ENCODE data around the gene ABRACL. TPM values are rescaled to one million over a fixed set of nuclear protein-coding genes. Genes with fewer than 3 reads are reported as not detected.

Gene ABRACL
- total RNA-seq, 3 donors from 2014 or later (not counting 1 experiment from before 2014, with no cell fraction given): 36.4 to 39.9 (median 37.5) TPM

GRCh38 chr6:139068846-139069245, 40.3 kb downstream of the ABRACL start:
- intact Hi-C loops (cut with micrococcal nuclease): no loop called here
- no peaks in the 10 kb centered on the region for H3K9me3 ChIP-seq (ENCODE audit: control insufficient read depth, insufficient read depth, low read length)
- no peak overlapping the region for H3K4me3 ChIP-seq (ENCODE audit: low read length)
- no peaks in the 10 kb centered on the region for H3K36me3 ChIP-seq (ENCODE audit: control insufficient read depth, insufficient read depth, low read length)
- no peaks in the 10 kb centered on the region for H3K4me1 Mint-ChIP-seq
- no peak for TF ChIP-seq CTCF (IDR thresholded peaks at IDR 0.05)
- no peak overlapping the region for H3K27ac ChIP-seq (ENCODE audit: low read length)
- H3K27ac Mint-ChIP-seq: no peak overlapping the region
- H3K36me3 Mint-ChIP-seq: no peaks in the 10 kb centered on the region
- no peak overlapping the region for H3K4me3 Mint-ChIP-seq
- H3K9me3 Mint-ChIP-seq: no peaks in the 10 kb centered on the region
- H3K27me3 Mint-ChIP-seq (ENCODE audit: low read depth in 2 of 2): no peaks in the 10 kb centered on the region
- H3K4me1 ChIP-seq (ENCODE audit: control insufficient read depth, insufficient read depth, low read length): no peaks in the 10 kb centered on the region
- ATAC-seq (no peak), DNase-seq (no peak)
- 94% methylated on average over 2 of the region's 2 CpGs for WGBS (ENCODE audit: insufficient coverage)
- no peaks in the 10 kb centered on the region for H3K27me3 ChIP-seq (ENCODE audit: control insufficient read depth, insufficient read depth, low read length)

GRCh38 chr6:139073118-139073517, 44.6 kb downstream of the ABRACL start:
- no peaks in the 10 kb centered on the region for H3K27me3 ChIP-seq (ENCODE audit: control insufficient read depth, insufficient read depth, low read length)
- H3K27me3 Mint-ChIP-seq (ENCODE audit: low read depth in 2 of 2): no peaks in the 10 kb centered on the region
- no peaks in the 10 kb centered on the region for H3K36me3 Mint-ChIP-seq
- H3K4me3 ChIP-seq (ENCODE audit: low read length): no peak overlapping the region
- no peak overlapping the region for H3K27ac Mint-ChIP-seq
- TF ChIP-seq CTCF (IDR thresholded peaks at IDR 0.05): no peak
- H3K9me3 Mint-ChIP-seq: no peaks in the 10 kb centered on the region
- no peak overlapping the region for H3K27ac ChIP-seq (ENCODE audit: low read length)
- no peaks in the 10 kb centered on the region for H3K36me3 ChIP-seq (ENCODE audit: control insufficient read depth, insufficient read depth, low read length)
- H3K4me1 Mint-ChIP-seq: no peaks in the 10 kb centered on the region
- no peaks in the 10 kb centered on the region for H3K4me1 ChIP-seq (ENCODE audit: control insufficient read depth, insufficient read depth, low read length)
- H3K9me3 ChIP-seq (ENCODE audit: control insufficient read depth, insufficient read depth, low read length): no peaks in the 10 kb centered on the region
- WGBS (ENCODE audit: insufficient coverage): no CpG with 5 or more reads among the region's 2 CpGs
- no peak overlapping the region for H3K4me3 Mint-ChIP-seq
- intact Hi-C loops (cut with micrococcal nuclease): no loop called here
- no peak for DNase-seq
- ATAC-seq: no peak

GRCh38 chr6:139079018-139079417, 50.5 kb downstream of the ABRACL start:
- DNase-seq (no peak), ATAC-seq (no peak)
- no CpG with 5 or more reads among the region's 2 CpGs for WGBS (ENCODE audit: insufficient coverage)
- H3K9me3 ChIP-seq (ENCODE audit: control insufficient read depth, insufficient read depth, low read length): no peaks in the 10 kb centered on the region
- no peaks in the 10 kb centered on the region for H3K36me3 ChIP-seq (ENCODE audit: control insufficient read depth, insufficient read depth, low read length)
- H3K4me1 ChIP-seq (ENCODE audit: control insufficient read depth, insufficient read depth, low read length): no peaks in the 10 kb centered on the region
- Mint-ChIP-seq H3K4me3 (no peak overlapping the region), H3K9me3 (no peaks in the 10 kb centered on the region), H3K36me3 (no peaks in the 10 kb centered on the region), H3K4me1 (no peaks in the 10 kb centered on the region), H3K27ac (no peak overlapping the region), H3K27me3 (ENCODE audit: low read depth in 2 of 2) (no peaks in the 10 kb centered on the region)
- H3K4me3 ChIP-seq (ENCODE audit: low read length): no peak overlapping the region
- TF ChIP-seq CTCF (IDR thresholded peaks at IDR 0.05): no peak
- no peak overlapping the region for H3K27ac ChIP-seq (ENCODE audit: low read length)
- no peaks in the 10 kb centered on the region for H3K27me3 ChIP-seq (ENCODE audit: control insufficient read depth, insufficient read depth, low read length)
- intact Hi-C loops (cut with micrococcal nuclease): no loop called here

GRCh38 chr6:139080255-139080920, 51.8 kb downstream of the ABRACL start:
- WGBS (ENCODE audit: insufficient coverage): no CpG with 5 or more reads among the region's 1 CpG
- H3K27ac ChIP-seq (ENCODE audit: low read length): no peak overlapping the region
- intact Hi-C loops (cut with micrococcal nuclease): no loop called here
- Mint-ChIP-seq H3K4me1 (no peaks in the 10 kb centered on the region), H3K27me3 (ENCODE audit: low read depth in 2 of 2) (no peaks in the 10 kb centered on the region), H3K9me3 (no peaks in the 10 kb centered on the region), H3K4me3 (no peak overlapping the region), H3K27ac (no peak overlapping the region), H3K36me3 (no peaks in the 10 kb centered on the region)
- no peaks in the 10 kb centered on the region for H3K36me3 ChIP-seq (ENCODE audit: control insufficient read depth, insufficient read depth, low read length)
- H3K4me3 ChIP-seq (ENCODE audit: low read length): no peak overlapping the region
- no peak for TF ChIP-seq CTCF (IDR thresholded peaks at IDR 0.05)
- no peak for ATAC-seq
- H3K9me3 ChIP-seq (ENCODE audit: control insufficient read depth, insufficient read depth, low read length): no peaks in the 10 kb centered on the region
- no peak for DNase-seq
- H3K27me3 ChIP-seq (ENCODE audit: control insufficient read depth, insufficient read depth, low read length): no peaks in the 10 kb centered on the region
- no peaks in the 10 kb centered on the region for H3K4me1 ChIP-seq (ENCODE audit: control insufficient read depth, insufficient read depth, low read length)
